ENCODE data around the gene GABRB1.
A peak's percentile ranks its signal among the peaks of the same experiment; 100 is the strongest.
"Not testable (repeated sequence)": the region's sequence is repeated elsewhere in the genome, so short reads cannot be mapped to it uniquely, and the experiment has no call there.

Gene GABRB1

GRCh38 chr4:47373709-47374108 is 342.3 kb downstream of the GABRB1 start:
- Histone ChIP-seq H3K9me3 (no peaks in the 10 kb centered on the region), H3K36me3 (no peaks in the 10 kb centered on the region), H3K27me3 (no peaks in the 10 kb centered on the region), H3K4me1 (peaks cover 5% of the 10 kb centered on the region; the same call in 1 of the 2 replicates), H3K4me3 (ENCODE audit: low read depth, low read length) (no peak overlapping the region)
- no peak for DNase-seq
- no peak for TF ChIP-seq CTCF (IDR thresholded peaks at IDR 0.05; ENCODE audit: low read depth, low read length)

DNA sequence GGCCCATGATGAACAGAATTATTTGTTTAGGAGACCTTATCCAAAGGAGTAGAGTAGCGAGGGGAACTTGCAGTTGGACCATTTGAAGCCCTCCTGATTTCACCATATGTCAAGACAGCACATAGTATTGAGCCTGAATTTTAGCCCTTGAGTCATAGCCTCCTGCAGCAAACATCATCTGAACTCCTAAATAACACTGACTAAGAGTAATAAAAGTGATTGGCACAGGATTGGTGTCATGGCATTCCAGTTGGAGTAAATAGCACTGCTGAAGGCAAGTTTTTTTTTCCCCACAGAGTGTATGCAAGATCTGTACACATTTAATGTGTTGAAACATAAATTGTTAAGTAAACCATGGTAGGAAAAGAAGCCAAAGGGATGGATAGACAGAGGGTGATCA is 343.1 kb downstream of the GABRB1 start:
- H3K4me3 ChIP-seq (ENCODE audit: low read depth, low read length) = no peak overlapping the region
- no peaks in the 10 kb centered on the region for H3K9me3 ChIP-seq
- H3K27me3 ChIP-seq = no peaks in the 10 kb centered on the region
- DNase-seq = no peak
- H3K36me3 ChIP-seq = no peaks in the 10 kb centered on the region
- peaks cover 5% of the 10 kb centered on the region; the same call in 1 of the 2 replicates for H3K4me1 ChIP-seq
- TF ChIP-seq CTCF (IDR thresholded peaks at IDR 0.05; ENCODE audit: low read depth, low read length) = no peak

DNA sequence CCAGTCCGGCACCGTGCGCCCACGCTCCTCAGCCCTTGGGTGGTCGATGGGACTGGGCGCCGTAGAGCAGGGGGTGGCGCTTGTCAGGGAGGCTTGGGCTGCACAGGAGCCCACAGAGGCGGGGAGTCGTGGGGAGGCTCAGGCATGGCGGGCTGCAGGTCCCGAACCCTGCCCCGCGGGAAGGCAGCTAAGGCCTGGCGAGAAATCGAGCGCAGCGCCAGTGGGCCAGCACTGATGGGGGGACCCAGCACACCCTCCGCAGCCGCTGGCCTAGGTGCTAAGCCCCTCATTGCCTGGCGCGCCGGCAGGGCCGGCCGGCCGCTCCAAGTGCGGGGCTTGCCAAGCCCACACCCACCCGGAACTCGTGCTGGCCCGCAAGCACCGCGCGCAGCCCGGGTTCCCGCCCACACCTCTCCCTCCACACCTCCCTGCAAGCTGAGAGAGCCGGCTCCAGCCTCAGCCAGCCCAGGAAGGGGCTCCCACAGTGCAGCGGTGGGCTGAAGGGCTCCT is 346.7 kb downstream of the GABRB1 start:
- H3K9me3 ChIP-seq; DNase-seq; H3K4me1 ChIP-seq; H3K4me3 ChIP-seq (ENCODE audit: low read depth, low read length); H3K27me3 ChIP-seq; H3K36me3 ChIP-seq: not testable (repeated sequence)

DNA sequence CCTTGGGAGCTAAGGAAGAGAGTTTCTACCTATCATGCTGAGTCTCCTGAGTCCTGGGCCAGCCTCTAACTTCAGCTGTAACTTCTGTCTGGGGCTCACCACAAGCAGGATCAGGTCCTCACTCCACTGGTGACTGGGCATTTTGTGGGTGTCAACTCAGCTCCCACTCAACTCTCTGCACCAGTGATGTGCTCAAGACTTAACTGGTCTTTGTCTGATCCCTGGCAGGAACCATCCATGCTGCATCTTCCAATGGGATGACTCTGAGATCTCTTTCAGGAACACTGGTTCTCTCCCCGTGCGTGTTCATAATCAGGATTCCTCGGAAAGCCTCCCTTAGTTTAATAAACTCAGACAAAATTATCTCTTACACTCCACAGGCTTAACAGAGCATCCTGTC is 349.8 kb downstream of the GABRB1 start:
- H3K4me1 ChIP-seq = peaks cover 13% of the 10 kb centered on the region
- no peaks in the 10 kb centered on the region for H3K27me3 ChIP-seq
- no peak for TF ChIP-seq CTCF (IDR thresholded peaks at IDR 0.05; ENCODE audit: low read depth, low read length)
- DNase-seq = no peak
- H3K4me3 ChIP-seq (ENCODE audit: low read depth, low read length) = no peak overlapping the region
- H3K9me3 ChIP-seq = no peaks in the 10 kb centered on the region
- H3K36me3 ChIP-seq = no peaks in the 10 kb centered on the region

DNA sequence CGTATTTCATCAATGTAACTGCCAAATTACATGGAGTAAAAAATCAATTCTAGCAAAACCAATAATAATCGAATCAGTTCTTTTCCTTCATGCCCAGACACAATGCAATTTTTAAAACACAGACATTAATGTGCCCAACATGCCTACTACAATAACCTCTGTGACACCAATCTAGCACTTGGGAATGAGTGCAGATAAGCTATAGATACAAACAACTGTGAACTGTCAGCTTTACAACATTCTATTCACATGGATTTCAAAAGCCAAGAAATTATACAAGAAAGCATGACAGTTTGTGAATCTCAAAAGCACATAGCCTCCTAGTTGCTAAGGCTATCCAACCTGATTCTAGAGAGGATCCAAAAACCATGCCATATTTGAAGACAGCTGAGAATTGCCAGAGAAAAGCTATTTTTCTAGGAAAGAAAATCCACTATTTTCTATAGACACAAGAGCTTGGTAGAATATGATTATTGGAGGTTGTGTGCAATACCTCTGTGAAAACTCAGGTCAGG is 351.5 kb downstream of the GABRB1 start:
- Histone ChIP-seq H3K9me3 (no peaks in the 10 kb centered on the region), H3K27me3 (no peaks in the 10 kb centered on the region), H3K4me3 (ENCODE audit: low read depth, low read length) (no peak overlapping the region), H3K36me3 (no peaks in the 10 kb centered on the region), H3K4me1 (peaks cover 24% of the 10 kb centered on the region)
- no peak for TF ChIP-seq CTCF (IDR thresholded peaks at IDR 0.05; ENCODE audit: low read depth, low read length)
- DNase-seq = no peak

- no peak for DNase-seq
Observed at GRCh38 chr4:47383829-47384427, 352.6 kb downstream of the GABRB1 start.

More at GRCh38 chr4:47383829-47384427, 352.6 kb downstream of the GABRB1 start:
- Histone ChIP-seq H3K36me3 (no peaks in the 10 kb centered on the region), H3K4me1 (peaks cover 33% of the 10 kb centered on the region), H3K9me3 (no peaks in the 10 kb centered on the region), H3K4me3 (ENCODE audit: low read depth, low read length) (no peak overlapping the region), H3K27me3 (no peaks in the 10 kb centered on the region)
- TF ChIP-seq CTCF (IDR thresholded peaks at IDR 0.05; ENCODE audit: low read depth, low read length) = peak; percentile 56

Data from BE2C (cell line).